ENCODE data around the gene SP9. TPM values are rescaled to one million over a fixed set of nuclear protein-coding genes. Genes with fewer than 3 reads are reported as not detected.

The SP9 gene
- total and polyA plus RNA-seq, 9 of the 15 experiments (the other 6 are each of a cell fraction or from before 2014, with no cell fraction given): 0.04 to 0.23 (median 0.11) TPM; not detected in 3

- Histone ChIP-seq H3K79me2 (ENCODE audit: control insufficient read depth, insufficient read depth, low read length) (no peaks in the 10 kb centered on the region), H3K9me1 (ENCODE audit: control insufficient read depth, insufficient read depth, low read length) (no peaks in the 10 kb centered on the region), H3K4me2 (ENCODE audit: insufficient read depth, low read length) (no peak overlapping the region), H3K9ac (ENCODE audit: insufficient read depth in 1 of 2, low read depth in 2 of 2, low read length in 2 of 2) (no peak overlapping the region), H3K27ac (ENCODE audit: extremely low read depth, low read depth, low read length) (no peak overlapping the region), H3K4me3 (no peak overlapping the region), H3K36me3 (ENCODE audit: control insufficient read depth, insufficient read depth, low read length) (no peaks in the 10 kb centered on the region), H2AFZ (ENCODE audit: low read depth, low read length) (no peak overlapping the region), H4K20me1 (replicated peaks; ENCODE audit: control insufficient read depth, insufficient read depth, low read length) (0 out of 2 replicates have a peak, but pooled peaks cover 2% of the 10 kb centered on the region), H3K9me3 (replicated peaks; ENCODE audit: control insufficient read depth, insufficient read depth, low read depth, low read length) (no peaks in the 10 kb centered on the region), H3K27me3 (ENCODE audit: control insufficient read depth in 2 of 2, insufficient read depth in 2 of 2, low read length in 2 of 2) (peaks cover 14 to 38% of the 10 kb centered on the region in 2 experiments), H3K4me1 (replicated peaks in 1 of 2; ENCODE audit: control insufficient read depth in 2 of 2, insufficient read depth in 2 of 2, low read length in 2 of 2) (peaks cover 16 to 57% of the 10 kb centered on the region in 2 experiments; a peak in 3 of 5 replicates)
- ChIA-PET CTCF (ENCODE audit: low intra/inter-chr PET ratio) (interaction anchor here (5.2 kb wide), 1 partner anchor 181 kb away, joined by 44 read pairs; no protein-coding TSS in a partner anchor), POLR2A (interaction anchor here (0.6 kb wide), 1 partner anchor 65 kb away, joined by 3 read pairs; no protein-coding TSS in a partner anchor)
- DNase-seq (ENCODE audit: extremely low read depth in 1 of 4, low spot score in 3 of 4): no peak
- intact Hi-C loops (cut with micrococcal nuclease): loop anchor here (5.0 to 10.0 kb wide), 3 partner anchors 92 to 457 kb away; partner anchors contain the start of genes OLA1 and SP3
- WGBS (ENCODE audit: insufficient coverage, low coverage, missing lambda C conversion rate): 44% methylated on average over 17 of the region's 17 CpGs
- BruUV-seq (replicated peaks): no TSS peak
- no peak for FAIRE-seq
- no peak for TF ChIP-seq THRA (IDR thresholded peaks at IDR 0.05)
- no peak for TF ChIP-seq ESRRA (IDR thresholded peaks at IDR 0.05; ENCODE audit: borderline replicate concordance, low read depth)
- TF ChIP-seq ZFP36 (IDR thresholded peaks at IDR 0.05; ENCODE audit: low read depth, low read length, partially characterized antibody): peak; percentile 2
- TF ChIP-seq ZBTB8A (IDR thresholded peaks at IDR 0.05; ENCODE audit: partially characterized antibody): no peak
- TF ChIP-seq SMC3 (conservative IDR thresholded peaks at IDR 0.05; ENCODE audit: insufficient read depth, low read depth, low read length): no peak
- 0 out of 2 replicates have a peak, but pooled peaks have one; percentile 9 for TF ChIP-seq BMI1 (IDR thresholded peaks at IDR 0.05; ENCODE audit: low read length)
- peak; percentile 18 for TF ChIP-seq CBX2 (IDR thresholded peaks at IDR 0.05; ENCODE audit: insufficient read depth, low read length, poor library complexity, severe bottlenecking)
- in situ Hi-C loops (cut with MboI): no loop called here
- no peak for ATAC-seq
These were observed 4.2 kb downstream of the SP9 start for GRCh38 chr2:174338671-174339560.
